Stomach (tissue), 4 donors: ENCODE data around the gene ITPRID2.

Experiments
- EP300 ChIP-seq: sonication (generic); formaldehyde crosslinking; IDR thresholded peaks from one replicate; pipeline ENCODE4 v1.6.1; 2017; ENCODE audit warnings: antibody characterized with exemption
- POLR2A ChIP-seq, 4 donors: fragments of 450-650 bp; IDR thresholded peaks; one replicate each; pipeline ENCODE4 v1.6.1; 2016; ENCODE audit warnings: antibody characterized with exemption in 4 of 4, control low read depth in 2 of 4, mild to moderate bottlenecking in 1 of 4, moderate library complexity in 1 of 4
- POLR2AphosphoS5 ChIP-seq, 3 donors: sonication (generic); formaldehyde crosslinking; IDR thresholded peaks; one replicate each; pipeline ENCODE4 v1.6.1; 2016; ENCODE audit warnings: antibody characterized with exemption in 3 of 3
- TF ChIP-seq, protein P1 (sequence below), 7 experiments: fragments of 450-650 bp in 4 of 7; fragments of 200-600 bp in 3 of 7; sonication (generic) in 3 of 7; IDR thresholded peaks; one replicate each; pipeline ENCODE4 v1.5.1; 2016 to 2019; ENCODE audit warnings: antibody characterized with exemption in 7 of 7, control low read depth in 2 of 7, mild to moderate bottlenecking in 1 of 7

DNA sequence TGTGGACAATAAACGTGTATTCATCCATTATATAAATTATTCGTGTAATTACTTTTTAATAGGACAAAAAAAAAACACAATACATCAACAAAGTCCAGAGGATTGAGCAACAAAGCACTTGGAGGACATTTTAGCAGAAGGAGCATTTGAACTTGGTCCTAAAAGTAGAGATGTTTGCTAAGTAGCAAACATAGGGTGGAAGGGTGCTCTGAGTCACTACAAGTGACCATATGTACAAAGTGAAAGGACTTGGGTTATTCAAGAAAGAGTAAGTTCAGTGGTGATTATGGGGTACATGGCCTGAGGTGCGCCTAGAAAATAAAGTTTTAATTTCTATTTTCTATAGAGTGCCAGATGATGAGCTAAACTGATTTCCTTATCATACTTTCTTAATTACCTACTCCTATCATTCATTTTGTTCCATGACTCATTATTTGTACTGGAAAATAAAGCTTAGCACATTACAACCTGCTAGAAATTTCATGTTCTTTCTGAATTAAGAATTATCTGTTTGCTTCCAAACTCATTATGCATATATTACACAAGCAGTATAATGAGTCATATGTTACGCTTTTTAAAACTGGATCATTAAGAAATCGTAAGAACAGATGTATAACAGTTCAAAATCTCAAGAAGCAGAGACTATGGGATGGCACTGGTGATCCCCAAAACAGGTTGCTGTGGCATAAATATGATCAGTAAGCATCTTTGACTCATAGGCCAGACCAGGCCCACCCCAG lies 81.1 kb downstream of the ITPRID2 start:
- TF ChIP-seq, protein P1, sequence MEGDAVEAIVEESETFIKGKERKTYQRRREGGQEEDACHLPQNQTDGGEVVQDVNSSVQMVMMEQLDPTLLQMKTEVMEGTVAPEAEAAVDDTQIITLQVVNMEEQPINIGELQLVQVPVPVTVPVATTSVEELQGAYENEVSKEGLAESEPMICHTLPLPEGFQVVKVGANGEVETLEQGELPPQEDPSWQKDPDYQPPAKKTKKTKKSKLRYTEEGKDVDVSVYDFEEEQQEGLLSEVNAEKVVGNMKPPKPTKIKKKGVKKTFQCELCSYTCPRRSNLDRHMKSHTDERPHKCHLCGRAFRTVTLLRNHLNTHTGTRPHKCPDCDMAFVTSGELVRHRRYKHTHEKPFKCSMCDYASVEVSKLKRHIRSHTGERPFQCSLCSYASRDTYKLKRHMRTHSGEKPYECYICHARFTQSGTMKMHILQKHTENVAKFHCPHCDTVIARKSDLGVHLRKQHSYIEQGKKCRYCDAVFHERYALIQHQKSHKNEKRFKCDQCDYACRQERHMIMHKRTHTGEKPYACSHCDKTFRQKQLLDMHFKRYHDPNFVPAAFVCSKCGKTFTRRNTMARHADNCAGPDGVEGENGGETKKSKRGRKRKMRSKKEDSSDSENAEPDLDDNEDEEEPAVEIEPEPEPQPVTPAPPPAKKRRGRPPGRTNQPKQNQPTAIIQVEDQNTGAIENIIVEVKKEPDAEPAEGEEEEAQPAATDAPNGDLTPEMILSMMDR (IDR thresholded peaks at IDR 0.05), result no peak
- TF ChIP-seq EP300, result no peak
- TF ChIP-seq POLR2A (IDR thresholded peaks at IDR 0.05), result no peak
- no peak for TF ChIP-seq POLR2AphosphoS5 (IDR thresholded peaks at IDR 0.05)
